Measurements from ENCODE around the gene TMEM131.

- TF ChIP-seq CTCF (IDR thresholded peaks at IDR 0.05), result no peak
- TF ChIP-seq POLR2A (IDR thresholded peaks at IDR 0.05), result no peak
These were observed 138.2 kb downstream of the TMEM131 start for GRCh38 chr2:97857553-97857952.
